ENCODE data around the gene GALNT17.

Gene GALNT17

GRCh38 chr7:71419546-71420337 lies 287.8 kb downstream of the GALNT17 start:
- TF ChIP-seq CTCF (IDR thresholded peaks at IDR 0.05; ENCODE audit: low read depth, low read length, missing control alignments): no peak
- H3K4me3 ChIP-seq (replicated peaks; ENCODE audit: low read depth, low read length): no peak overlapping the region
- no peak for DNase-seq (ENCODE audit: extremely low read depth, low read depth)

- no peak for DNase-seq (ENCODE audit: extremely low read depth, low read depth)
- H3K4me3 ChIP-seq (replicated peaks; ENCODE audit: low read depth, low read length): no peak overlapping the region
- no peak for TF ChIP-seq CTCF (IDR thresholded peaks at IDR 0.05; ENCODE audit: low read depth, low read length, missing control alignments)
Measured at GRCh38 chr7:71422104-71422503, 290.2 kb downstream of the GALNT17 start.

GRCh38 chr7:71424166-71425035 lies 292.5 kb downstream of the GALNT17 start:
- no peak for TF ChIP-seq CTCF (IDR thresholded peaks at IDR 0.05; ENCODE audit: low read depth, low read length, missing control alignments)
- DNase-seq (ENCODE audit: extremely low read depth, low read depth): no peak
- no peak overlapping the region for H3K4me3 ChIP-seq (replicated peaks; ENCODE audit: low read depth, low read length)

- no peak for DNase-seq (ENCODE audit: extremely low read depth, low read depth)
- TF ChIP-seq CTCF (IDR thresholded peaks at IDR 0.05; ENCODE audit: low read depth, low read length, missing control alignments): no peak
- H3K4me3 ChIP-seq (replicated peaks; ENCODE audit: low read depth, low read length): no peak overlapping the region
Measured at GRCh38 chr7:71429083-71429482, 297.1 kb downstream of the GALNT17 start.

GRCh38 chr7:71430246-71430645 lies 298.3 kb downstream of the GALNT17 start:
- DNase-seq (ENCODE audit: extremely low read depth, low read depth): no peak
- no peak overlapping the region for H3K4me3 ChIP-seq (replicated peaks; ENCODE audit: low read depth, low read length)
- TF ChIP-seq CTCF (IDR thresholded peaks at IDR 0.05; ENCODE audit: low read depth, low read length, missing control alignments): no peak

- TF ChIP-seq CTCF (IDR thresholded peaks at IDR 0.05; ENCODE audit: low read depth, low read length, missing control alignments): no peak
Measured at GRCh38 chr7:71439321-71439720, 307.4 kb downstream of the GALNT17 start.

More at GRCh38 chr7:71439321-71439720, 307.4 kb downstream of the GALNT17 start:
- DNase-seq (ENCODE audit: extremely low read depth, low read depth): no peak
- H3K4me3 ChIP-seq (replicated peaks; ENCODE audit: low read depth, low read length): no peak overlapping the region

Measured in HFF-Myc (cell line).